Measurements from ENCODE around the gene DNMT1. TPM values are rescaled to one million over a fixed set of nuclear protein-coding genes. Genes with fewer than 3 reads are reported as not detected.

DNMT1 gene
- total RNA-seq, 8 experiments from 2014 or later = 16.9 to 92.4 (median 37.4) TPM

GRCh38 chr19:10089801-10090375 is 104.9 kb downstream of the DNMT1 start:
- Histone ChIP-seq H3K4me3 (no peak overlapping the region), H3K4me1 (replicated peaks in 1 of 2) (no peaks in the 10 kb centered on the region), H3K27ac (no peak overlapping the region)
- in situ Hi-C loops (cut with MboI; ENCODE audit: low pct_unique_long_range_greater_than_20kb in 2 of 9, low sequenced_read_pairs in 9 of 9, unreplicated experiment in 9 of 9) = no loop called here
- ATAC-seq (replicated peaks in 6 of 8) = no peak
- 100% methylated on average over 1 of the region's 15 CpGs; no CpG with 5 or more reads in 9 of the 10 experiments for WGBS, 10 experiments

GRCh38 chr19:10088949-10089554 is 105.7 kb downstream of the DNMT1 start:
- ATAC-seq (replicated peaks in 6 of 8) = no peak
- H3K27ac ChIP-seq = no peak overlapping the region
- 40 to 100% (median 90%) methylated on average over 1 to 5 of the region's 6 CpGs; no CpG with 5 or more reads in 4 of the 10 experiments for WGBS, 10 experiments
- no peaks in the 10 kb centered on the region for H3K4me1 ChIP-seq (replicated peaks in 1 of 2)
- no peak overlapping the region for H3K4me3 ChIP-seq
- in situ Hi-C loops (cut with MboI; ENCODE audit: low pct_unique_long_range_greater_than_20kb in 2 of 9, low sequenced_read_pairs in 9 of 9, unreplicated experiment in 9 of 9) = no loop called here

- WGBS, 10 experiments = 63 to 100% (median 89%) methylated on average over 1 to 8 of the region's 18 CpGs; no CpG with 5 or more reads in 4 of the 10 experiments
- in situ Hi-C loops (cut with MboI; ENCODE audit: low pct_unique_long_range_greater_than_20kb in 2 of 9, low sequenced_read_pairs in 9 of 9, unreplicated experiment in 9 of 9) = no loop called here
- no peaks in the 10 kb centered on the region for H3K4me1 ChIP-seq (replicated peaks in 1 of 2)
- H3K27ac ChIP-seq = no peak overlapping the region
- peak overlapping the region in 1 of 5 donors; percentile 44 for H3K4me3 ChIP-seq
- ATAC-seq (replicated peaks in 6 of 8) = no peak
These were observed 107.3 kb downstream of the DNMT1 start for GRCh38 chr19:10087296-10088061.

GRCh38 chr19:10086591-10087192 is 108.1 kb downstream of the DNMT1 start:
- WGBS, 10 experiments = 0% methylated on average over 1 of the region's 43 CpGs; no CpG with 5 or more reads in 9 of the 10 experiments
- peak in 7 of 8 experiments; percentile 5 to 39 (median 21) for ATAC-seq (replicated peaks in 6 of 8)
- in situ Hi-C loops (cut with MboI; ENCODE audit: low pct_unique_long_range_greater_than_20kb in 2 of 9, low sequenced_read_pairs in 9 of 9, unreplicated experiment in 9 of 9) = no loop called here
- H3K4me1 ChIP-seq (replicated peaks in 1 of 2) = no peaks in the 10 kb centered on the region
- H3K27ac ChIP-seq = no peak overlapping the region
- H3K4me3 ChIP-seq = peak overlapping the region; percentile 38 to 60 (median 44)

GRCh38 chr19:10085641-10086590 is 108.8 kb downstream of the DNMT1 start, which contains the start of gene SHFL:
SHFL (plus strand) TSS chr19:10086317; CDS start chr19:10086428, 111 bp downstream.
- ATAC-seq (replicated peaks in 6 of 8) = peak; percentile 85 to 98 (median 87)
- Histone ChIP-seq H3K27ac (no peak within 1 kb of the TSS), H3K4me1 (replicated peaks in 1 of 2) (no peaks in the 10 kb centered on the region), H3K4me3 (peak within 1 kb of the TSS; percentile 38 to 60 (median 44))
- 0 to 50% (median 15%) methylated on average over 1 to 10 of the region's 81 CpGs; no CpG with 5 or more reads in 5 of the 10 experiments for WGBS, 10 experiments
- in situ Hi-C loops (cut with MboI; ENCODE audit: low pct_unique_long_range_greater_than_20kb in 2 of 9, low sequenced_read_pairs in 9 of 9, unreplicated experiment in 9 of 9) = no loop called here

GRCh38 chr19:10084803-10085202 is 110.0 kb downstream of the DNMT1 start:
- in situ Hi-C loops (cut with MboI; ENCODE audit: low pct_unique_long_range_greater_than_20kb in 2 of 9, low sequenced_read_pairs in 9 of 9, unreplicated experiment in 9 of 9) = no loop called here
- no peak for ATAC-seq (replicated peaks in 6 of 8)
- no peak overlapping the region for H3K4me3 ChIP-seq
- H3K27ac ChIP-seq = no peak overlapping the region
- H3K4me1 ChIP-seq (replicated peaks in 1 of 2) = no peaks in the 10 kb centered on the region
- WGBS, 10 experiments = 20 to 100% (median 73%) methylated on average over 1 to 3 of the region's 3 CpGs; no CpG with 5 or more reads in 2 of the 10 experiments

- H3K4me1 ChIP-seq (replicated peaks in 1 of 2) = no peaks in the 10 kb centered on the region
- in situ Hi-C loops (cut with MboI; ENCODE audit: low pct_unique_long_range_greater_than_20kb in 2 of 9, low sequenced_read_pairs in 9 of 9, unreplicated experiment in 9 of 9) = no loop called here
- no peak overlapping the region for H3K4me3 ChIP-seq
- no peak for ATAC-seq (replicated peaks in 6 of 8)
- no peak overlapping the region for H3K27ac ChIP-seq
- WGBS, 10 experiments = 20 to 100% (median 60%) methylated on average over 1 to 8 of the region's 9 CpGs; no CpG with 5 or more reads in 1 of the 10 experiments
These were observed 110.8 kb downstream of the DNMT1 start for GRCh38 chr19:10083911-10084310.

Other genes with a start within 250 kb of the DNMT1 start
- 1 to 10 TPM in 1 of 8 experiments, under 1 TPM in 5, not detected in 2; 0.07 to 5.3 (median 0.19) TPM for gene COL5A3, start 184.4 kb downstream of the DNMT1 start, total RNA-seq
- 1 to 10 TPM in 1 of 8 experiments, under 1 TPM in 2, not detected in 5; 0.37 to 2.2 (median 0.97) TPM for gene RDH8, start 181.5 kb downstream of the DNMT1 start, total RNA-seq
- gene SHFL, start 108.6 kb downstream of the DNMT1 start, total RNA-seq = 10 to 100 TPM in 4 of 8 experiments, 1 to 10 TPM in 4; 2.2 to 29.4 (median 12.0) TPM
- 1 to 10 TPM in 2 of 8 experiments, under 1 TPM in 6; 0.11 to 1.2 (median 0.35) TPM for gene ANGPTL6, start 92.3 kb downstream of the DNMT1 start, total RNA-seq
- gene PPAN, start 88.6 kb downstream of the DNMT1 start, total RNA-seq = 10 to 100 TPM; 27.2 to 92.1 (median 47.3) TPM
- 10 to 100 TPM in 3 of 8 experiments, 1 to 10 TPM in 5; 2.1 to 12.2 (median 4.9) TPM for gene P2RY11, start 83.3 kb downstream of the DNMT1 start, total RNA-seq
- gene EIF3G, start 75.1 kb downstream of the DNMT1 start, total RNA-seq = 100 to 1,000 TPM; 180 to 352 (median 242) TPM
- 10 to 100 TPM in 4 of 8 experiments, 1 to 10 TPM in 4; 1.5 to 14.8 (median 10.1) TPM for gene S1PR2, start 36.4 kb upstream of the DNMT1 start, total RNA-seq
- gene MRPL4, start 57.3 kb upstream of the DNMT1 start, total RNA-seq = 10 to 100 TPM; 17.9 to 80.5 (median 34.4) TPM
- gene ICAM1, start 76.2 kb upstream of the DNMT1 start, total RNA-seq = 10 to 100 TPM in 4 of 8 experiments, 1 to 10 TPM in 2, under 1 TPM in 2; 0.22 to 72.6 (median 9.7) TPM
- under 1 TPM in 1 of 8 experiments, not detected in 7; 0.14 TPM for gene ICAM4, start 92.0 kb upstream of the DNMT1 start, total RNA-seq
- gene ICAM5, start 95.0 kb upstream of the DNMT1 start, total RNA-seq = 10 to 100 TPM in 2 of 8 experiments, 1 to 10 TPM in 5, under 1 TPM in 1; 0.71 to 33.1 (median 4.8) TPM
- 1 to 10 TPM; 3.4 to 7.2 (median 4.4) TPM for gene ZGLP1, start 114.9 kb upstream of the DNMT1 start, total RNA-seq
- gene FDX2, start 121.1 kb upstream of the DNMT1 start, total RNA-seq = 10 to 100 TPM; 12.7 to 37.8 (median 18.8) TPM
- gene RAVER1, start 138.6 kb upstream of the DNMT1 start, total RNA-seq = 10 to 100 TPM in 3 of 8 experiments, 1 to 10 TPM in 5; 4.3 to 31.8 (median 8.1) TPM
- 1 to 10 TPM in 7 of 8 experiments, under 1 TPM in 1; 0.73 to 3.5 (median 2.2) TPM for gene ICAM3, start 144.7 kb upstream of the DNMT1 start, total RNA-seq
- 100 to 1,000 TPM in 1 of 8 experiments, 10 to 100 TPM in 7; 29.4 to 110 (median 62.1) TPM for gene TYK2, start 185.6 kb upstream of the DNMT1 start, total RNA-seq
- gene CDC37, start 208.6 kb upstream of the DNMT1 start, total RNA-seq = 100 to 1,000 TPM; 106 to 304 (median 175) TPM
- 1 to 10 TPM in 7 of 8 experiments, under 1 TPM in 1; 0.88 to 7.8 (median 2.8) TPM for gene PDE4A, start 225.6 kb upstream of the DNMT1 start, total RNA-seq